Natural killer cell (primary cell): ENCODE measurements around the gene BCAS1. TPM values are rescaled to one million over a fixed set of nuclear protein-coding genes. Genes with fewer than 3 reads are reported as not detected.

Experiments used
- ATAC-seq, 3 donors: fragments of 150-1000 bp in 2 of 3; fragments of 200-7000 bp in 1 of 3; cut with Tn5 transposase; 1 replicate in 1 of 3; 2 replicates in 2 of 3; pipeline ENCODE4 v1.10.0; 2021; ENCODE audit warnings: mild to moderate bottlenecking in 2 of 3, moderate library complexity in 2 of 3
- DNase-seq, 2 donors: peaks; one replicate each; pipeline versions ENCODE4 v3.0.0 to v3.0.0-alpha.2; 2013 to 2021; ENCODE audit warnings: mixed read lengths in 1 of 2
- H3K27ac ChIP-seq: one replicate; pipeline ENCODE4 v1.5.1; 2013; ENCODE audit warnings: mild to moderate bottlenecking, low read length
- H3K27me3 ChIP-seq: one replicate; pipeline ENCODE4 v1.6.1; 2013; ENCODE audit warnings: low read length; ENCODE audit not compliant: control insufficient read depth, insufficient read depth
- H3K36me3 ChIP-seq: one replicate; pipeline ENCODE4 v1.6.1; 2013; ENCODE audit warnings: low read length; ENCODE audit not compliant: control insufficient read depth, insufficient read depth
- H3K4me1 ChIP-seq: one replicate; pipeline ENCODE4 v1.6.1; 2013; ENCODE audit warnings: low read length; ENCODE audit not compliant: control insufficient read depth, insufficient read depth
- H3K4me3 ChIP-seq: one replicate; pipeline ENCODE4 v1.5.1; 2013; ENCODE audit warnings: low read length
- H3K9me3 ChIP-seq: one replicate; pipeline ENCODE4 v1.6.1; 2013; ENCODE audit warnings: low read length; ENCODE audit not compliant: control insufficient read depth, insufficient read depth
- H3K27ac Mint-ChIP-seq, 2 donors: one replicate each; pipeline ENCODE4 v1.8.0; 2022; ENCODE audit warnings: mild to moderate bottlenecking in 2 of 2, mixed read lengths in 2 of 2, moderate library complexity in 1 of 2
- H3K27me3 Mint-ChIP-seq, 2 donors: one replicate each; pipeline ENCODE4 v1.8.0; 2022; ENCODE audit warnings: low read depth in 2 of 2, mixed read lengths in 2 of 2
- H3K36me3 Mint-ChIP-seq: one replicate; pipeline ENCODE4 v1.8.0; 2022; ENCODE audit warnings: mixed read lengths
- H3K4me1 Mint-ChIP-seq, 2 donors: one replicate each; pipeline ENCODE4 v1.8.0; 2022; ENCODE audit warnings: mixed read lengths in 2 of 2
- H3K4me3 Mint-ChIP-seq: one replicate; pipeline ENCODE4 v1.8.0; 2022; ENCODE audit warnings: mild to moderate bottlenecking, moderate library complexity, mixed read lengths
- H3K9me3 Mint-ChIP-seq, 2 donors: one replicate each; pipeline ENCODE4 v1.8.0; 2022; ENCODE audit warnings: mixed read lengths in 2 of 2
- WGBS: methylation state at CpG from one replicate; pipeline ENCODE4 v1.1.7; 2013; ENCODE audit warnings: missing lambda C conversion rate; ENCODE audit not compliant: insufficient coverage; 5-methylcytosine and 5-hydroxymethylcytosine counted together
- intact Hi-C: fragments of 100-400 bp; cut with micrococcal nuclease; formaldehyde crosslinking; loops from one replicate; pipeline ENCODE4 v1.14.2; 2022
- total RNA-seq, 4 donors: library from RNA; stranded (reverse); fragments of 120-200 nt in 1 of 4; gene quantifications; one replicate each; pipeline versions ENCODE4 v1.2.3 to v1.2.4, GENCODE V29; 2013 to 2022
- TF ChIP-seq, protein P1 (sequence below): fragments of 200-600 bp; IDR thresholded peaks from one replicate; pipeline ENCODE4 v1.8.0; 2022; ENCODE audit warnings: antibody characterized with exemption

BCAS1 gene
- total RNA-seq, 3 donors from 2014 or later (not counting 1 experiment from before 2014, with no cell fraction given), result 0.31 to 1.2 (median 0.68) TPM

DNA sequence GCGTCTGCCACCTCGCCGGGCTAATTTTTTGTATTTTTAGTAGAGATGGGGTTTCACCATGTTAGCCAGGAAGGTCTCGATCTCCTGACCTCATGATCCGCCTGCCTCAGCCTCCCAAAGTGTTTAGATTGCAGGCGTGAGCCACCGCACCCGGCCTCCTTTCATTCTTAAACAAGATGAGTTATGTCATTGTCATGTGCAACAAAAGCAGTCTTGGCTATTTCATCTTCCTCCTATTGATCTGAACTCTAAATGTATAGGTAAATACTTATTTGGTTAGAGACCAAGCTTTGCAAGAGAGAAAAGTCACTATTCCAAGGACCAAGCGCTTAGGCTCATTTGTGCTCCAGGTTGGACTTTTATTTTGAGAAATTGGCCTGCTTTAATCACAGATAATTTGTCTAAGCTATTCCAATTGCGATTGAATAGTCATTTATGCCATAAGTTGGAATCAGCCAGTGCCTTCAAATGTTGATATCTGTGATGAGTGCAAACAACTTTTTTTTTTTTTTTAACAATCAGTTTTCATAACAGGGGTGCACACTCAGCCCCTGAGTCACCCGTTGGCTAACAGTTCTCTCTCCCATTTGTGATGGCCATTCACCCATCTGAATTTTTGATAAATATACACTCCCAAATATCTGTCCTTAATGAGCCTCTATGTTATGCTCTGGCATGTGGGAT, 167.3 kb downstream of the BCAS1 start:
- no peaks in the 10 kb centered on the region for H3K9me3 ChIP-seq
- DNase-seq (no peak), ATAC-seq (no peak)
- H3K36me3 Mint-ChIP-seq, result no peaks in the 10 kb centered on the region
- TF ChIP-seq, protein P1, sequence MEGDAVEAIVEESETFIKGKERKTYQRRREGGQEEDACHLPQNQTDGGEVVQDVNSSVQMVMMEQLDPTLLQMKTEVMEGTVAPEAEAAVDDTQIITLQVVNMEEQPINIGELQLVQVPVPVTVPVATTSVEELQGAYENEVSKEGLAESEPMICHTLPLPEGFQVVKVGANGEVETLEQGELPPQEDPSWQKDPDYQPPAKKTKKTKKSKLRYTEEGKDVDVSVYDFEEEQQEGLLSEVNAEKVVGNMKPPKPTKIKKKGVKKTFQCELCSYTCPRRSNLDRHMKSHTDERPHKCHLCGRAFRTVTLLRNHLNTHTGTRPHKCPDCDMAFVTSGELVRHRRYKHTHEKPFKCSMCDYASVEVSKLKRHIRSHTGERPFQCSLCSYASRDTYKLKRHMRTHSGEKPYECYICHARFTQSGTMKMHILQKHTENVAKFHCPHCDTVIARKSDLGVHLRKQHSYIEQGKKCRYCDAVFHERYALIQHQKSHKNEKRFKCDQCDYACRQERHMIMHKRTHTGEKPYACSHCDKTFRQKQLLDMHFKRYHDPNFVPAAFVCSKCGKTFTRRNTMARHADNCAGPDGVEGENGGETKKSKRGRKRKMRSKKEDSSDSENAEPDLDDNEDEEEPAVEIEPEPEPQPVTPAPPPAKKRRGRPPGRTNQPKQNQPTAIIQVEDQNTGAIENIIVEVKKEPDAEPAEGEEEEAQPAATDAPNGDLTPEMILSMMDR, result no peak
- H3K27me3 ChIP-seq, result no peaks in the 10 kb centered on the region
- no peaks in the 10 kb centered on the region for H3K27me3 Mint-ChIP-seq
- H3K27ac Mint-ChIP-seq, result no peak overlapping the region
- H3K36me3 ChIP-seq, result no peaks in the 10 kb centered on the region
- no peaks in the 10 kb centered on the region for H3K9me3 Mint-ChIP-seq
- WGBS, result 98% methylated on average over 11 of the region's 11 CpGs
- no peak overlapping the region for H3K4me3 Mint-ChIP-seq
- H3K4me1 ChIP-seq, result peaks cover 21% of the 10 kb centered on the region
- intact Hi-C loops, result no loop called here
- peaks cover 28 to 29% of the 10 kb centered on the region in 2 donors for H3K4me1 Mint-ChIP-seq
- no peak overlapping the region for H3K4me3 ChIP-seq
- no peak overlapping the region for H3K27ac ChIP-seq

DNA sequence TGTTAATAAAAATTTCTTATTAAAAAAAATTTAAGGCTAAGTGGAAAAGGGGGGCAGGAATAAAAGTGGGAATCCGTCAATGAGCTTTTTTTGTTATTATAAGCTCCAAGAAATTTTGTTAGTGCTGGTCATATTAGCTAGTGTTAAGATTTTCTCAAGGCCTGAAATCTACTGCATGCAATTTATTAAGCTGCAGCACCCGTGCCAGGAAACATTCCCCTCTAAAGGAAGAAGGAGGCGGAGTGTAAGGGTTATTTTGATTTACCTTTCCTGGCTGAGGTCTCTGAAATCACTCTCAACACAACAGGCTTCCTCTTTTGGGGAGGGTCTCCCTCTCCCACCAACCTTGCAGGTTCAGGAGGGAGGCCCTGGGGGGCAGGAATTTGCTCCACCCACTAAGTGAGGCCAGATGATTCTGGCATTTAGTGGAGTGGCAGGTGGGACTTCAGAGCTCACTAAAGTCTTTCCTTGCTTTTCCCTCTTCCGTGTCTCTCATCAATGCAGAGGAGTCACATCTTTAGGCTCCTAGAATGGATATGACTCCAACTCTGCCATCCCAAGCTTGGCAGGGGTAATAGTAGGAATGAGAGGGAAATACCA, 168.8 kb downstream of the BCAS1 start:
- Mint-ChIP-seq H3K4me3 (no peak overlapping the region), H3K27me3 (no peaks in the 10 kb centered on the region), H3K9me3 (no peaks in the 10 kb centered on the region), H3K4me1 (peaks cover 28 to 34% of the 10 kb centered on the region in 2 donors), H3K27ac (no peak overlapping the region), H3K36me3 (no peaks in the 10 kb centered on the region)
- Histone ChIP-seq H3K27ac (no peak overlapping the region), H3K4me3 (no peak overlapping the region), H3K36me3 (no peaks in the 10 kb centered on the region), H3K27me3 (no peaks in the 10 kb centered on the region), H3K9me3 (no peaks in the 10 kb centered on the region), H3K4me1 (peaks cover 21% of the 10 kb centered on the region)
- TF ChIP-seq, protein P1, result no peak
- ATAC-seq, result no peak
- WGBS, result 90% methylated on average over 3 of the region's 4 CpGs
- no peak for DNase-seq
- intact Hi-C loops, result no loop called here

DNA sequence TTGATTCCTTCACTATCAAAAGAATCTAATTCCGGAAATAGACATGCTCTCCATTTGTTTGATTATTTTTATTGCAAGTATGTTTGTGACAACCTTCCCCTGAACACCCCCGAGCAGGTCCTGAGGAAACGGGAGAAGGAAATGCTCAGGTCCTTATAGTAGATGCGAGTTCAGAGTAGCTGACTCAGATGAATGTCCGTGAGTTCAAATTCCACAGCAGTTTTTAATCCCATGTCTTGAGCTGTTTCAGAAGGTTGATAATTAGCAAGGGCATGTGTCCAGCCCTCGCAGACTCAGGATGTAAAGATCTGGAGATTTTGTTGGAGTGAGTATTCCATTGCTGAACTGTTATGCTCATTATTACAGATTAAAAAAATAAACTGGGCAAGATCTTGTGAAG, 169.3 kb downstream of the BCAS1 start:
- no peak overlapping the region for H3K27ac Mint-ChIP-seq

More for the DNA sequence above, 169.3 kb downstream of the BCAS1 start:
- H3K36me3 Mint-ChIP-seq, result no peaks in the 10 kb centered on the region
- Histone ChIP-seq H3K4me1 (peaks cover 21% of the 10 kb centered on the region), H3K9me3 (no peaks in the 10 kb centered on the region), H3K4me3 (no peak overlapping the region), H3K27me3 (no peaks in the 10 kb centered on the region), H3K36me3 (no peaks in the 10 kb centered on the region), H3K27ac (no peak overlapping the region)
- intact Hi-C loops, result no loop called here
- H3K9me3 Mint-ChIP-seq, result no peaks in the 10 kb centered on the region
- WGBS, result 93% methylated on average over 6 of the region's 6 CpGs
- no peak overlapping the region for H3K4me3 Mint-ChIP-seq
- ATAC-seq (no peak), DNase-seq (no peak)
- peaks cover 28 to 34% of the 10 kb centered on the region in 2 donors for H3K4me1 Mint-ChIP-seq
- TF ChIP-seq, protein P1, result no peak
- H3K27me3 Mint-ChIP-seq, result no peaks in the 10 kb centered on the region
